GM10266 (cell line): ENCODE data around the gene CFAP119.

Experiments
- DNase-seq: peaks from one replicate; pipeline ENCODE4 v3.0.0; 2012; ENCODE audit errors: extremely low spot score
- TF ChIP-seq, protein P1 (sequence below): IDR thresholded peaks from 2 replicates; pipeline ENCODE4 v1.5.1; 2012; ENCODE audit warnings: mild to moderate bottlenecking, low read depth; ENCODE audit not compliant: control insufficient read depth, insufficient read depth; ENCODE audit errors: missing control alignments

Gene CFAP119

DNA sequence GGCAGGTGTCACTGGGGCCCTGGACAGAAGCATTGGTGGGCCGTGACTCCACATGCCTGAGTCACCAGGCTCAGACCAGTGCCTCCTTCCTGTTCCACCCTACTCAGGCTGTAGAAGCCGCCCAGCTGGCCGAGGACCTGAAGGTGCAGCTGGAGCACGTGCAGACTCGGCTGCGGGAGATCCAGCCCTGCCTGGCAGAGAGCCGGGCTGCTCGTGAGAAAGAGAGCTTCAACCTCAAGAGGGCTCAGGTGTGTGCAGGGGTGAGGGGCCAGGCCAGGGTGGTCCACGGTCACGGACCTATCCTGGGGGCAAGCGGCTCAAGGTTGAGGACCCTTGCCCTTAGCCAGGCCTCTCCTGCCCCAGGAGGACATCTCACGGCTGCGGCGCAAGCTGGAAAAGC, 9.9 kb upstream of the CFAP119 start:
- no peak for DNase-seq
- TF ChIP-seq, protein P1, sequence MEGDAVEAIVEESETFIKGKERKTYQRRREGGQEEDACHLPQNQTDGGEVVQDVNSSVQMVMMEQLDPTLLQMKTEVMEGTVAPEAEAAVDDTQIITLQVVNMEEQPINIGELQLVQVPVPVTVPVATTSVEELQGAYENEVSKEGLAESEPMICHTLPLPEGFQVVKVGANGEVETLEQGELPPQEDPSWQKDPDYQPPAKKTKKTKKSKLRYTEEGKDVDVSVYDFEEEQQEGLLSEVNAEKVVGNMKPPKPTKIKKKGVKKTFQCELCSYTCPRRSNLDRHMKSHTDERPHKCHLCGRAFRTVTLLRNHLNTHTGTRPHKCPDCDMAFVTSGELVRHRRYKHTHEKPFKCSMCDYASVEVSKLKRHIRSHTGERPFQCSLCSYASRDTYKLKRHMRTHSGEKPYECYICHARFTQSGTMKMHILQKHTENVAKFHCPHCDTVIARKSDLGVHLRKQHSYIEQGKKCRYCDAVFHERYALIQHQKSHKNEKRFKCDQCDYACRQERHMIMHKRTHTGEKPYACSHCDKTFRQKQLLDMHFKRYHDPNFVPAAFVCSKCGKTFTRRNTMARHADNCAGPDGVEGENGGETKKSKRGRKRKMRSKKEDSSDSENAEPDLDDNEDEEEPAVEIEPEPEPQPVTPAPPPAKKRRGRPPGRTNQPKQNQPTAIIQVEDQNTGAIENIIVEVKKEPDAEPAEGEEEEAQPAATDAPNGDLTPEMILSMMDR = no peak

DNA sequence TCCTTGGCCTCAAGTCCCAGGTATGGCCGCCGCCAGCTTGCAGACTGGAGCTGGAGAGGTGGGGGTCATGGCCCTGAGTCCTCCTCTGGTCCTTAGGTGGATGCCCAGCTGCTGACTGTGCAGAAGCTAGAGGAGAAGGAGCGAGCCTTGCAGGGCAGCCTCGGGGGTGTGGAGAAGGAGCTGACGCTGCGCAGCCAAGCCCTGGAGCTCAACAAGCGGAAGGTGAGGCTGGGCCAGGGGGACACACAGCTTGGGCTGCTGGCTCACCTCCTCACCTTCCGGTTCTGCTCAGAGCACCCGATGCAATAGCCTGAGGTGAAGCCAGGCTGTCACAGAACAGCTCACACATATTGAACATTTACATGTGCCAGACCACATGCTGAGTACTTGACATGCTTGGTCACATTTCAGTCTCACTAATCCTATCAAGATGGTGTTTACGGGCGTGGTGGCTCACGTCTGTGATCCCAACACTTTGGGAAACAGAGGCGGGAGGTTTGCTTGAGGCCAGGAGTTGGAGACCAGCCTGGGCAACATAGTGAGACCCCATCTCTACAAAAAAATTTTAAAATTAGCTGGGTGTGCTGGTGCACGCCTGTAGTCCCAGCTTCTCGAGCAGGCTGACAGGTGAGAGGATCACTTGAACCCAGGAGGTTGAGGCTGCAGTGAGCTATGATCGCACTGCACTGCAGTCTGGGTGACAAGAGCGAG, 7.7 kb upstream of the CFAP119 start:
- DNase-seq = no peak
- TF ChIP-seq, protein P1 = no peak

DNA sequence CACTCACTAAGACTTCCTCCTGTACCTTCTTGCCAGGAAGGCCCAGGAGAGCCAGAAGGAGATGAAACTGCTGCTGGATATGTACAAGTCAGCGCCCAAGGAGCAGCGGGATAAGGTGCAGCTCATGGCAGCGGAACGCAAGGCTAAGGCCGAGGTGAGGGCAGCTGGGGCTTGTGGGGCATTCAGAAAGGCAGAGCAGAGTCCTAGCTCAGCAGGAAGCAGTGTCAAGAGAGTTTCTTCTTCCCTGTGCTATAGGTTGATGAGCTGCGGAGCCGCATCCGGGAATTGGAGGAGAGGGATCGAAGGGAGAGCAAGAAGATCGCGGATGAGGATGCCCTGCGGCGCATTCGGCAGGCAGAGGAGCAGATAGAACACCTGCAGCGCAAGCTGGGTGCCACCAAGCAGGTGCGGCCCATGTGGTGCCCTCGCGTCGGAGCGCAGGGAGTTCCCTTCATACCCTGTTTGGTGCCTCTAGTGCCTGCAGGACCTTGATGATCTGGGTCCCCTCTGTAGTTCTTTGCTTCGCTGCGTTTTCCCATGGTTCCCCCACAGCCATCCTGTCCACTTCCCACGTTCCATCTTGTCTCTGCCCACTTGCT, 6.8 kb upstream of the CFAP119 start:
- no peak for DNase-seq
- TF ChIP-seq, protein P1 = no peak

DNA sequence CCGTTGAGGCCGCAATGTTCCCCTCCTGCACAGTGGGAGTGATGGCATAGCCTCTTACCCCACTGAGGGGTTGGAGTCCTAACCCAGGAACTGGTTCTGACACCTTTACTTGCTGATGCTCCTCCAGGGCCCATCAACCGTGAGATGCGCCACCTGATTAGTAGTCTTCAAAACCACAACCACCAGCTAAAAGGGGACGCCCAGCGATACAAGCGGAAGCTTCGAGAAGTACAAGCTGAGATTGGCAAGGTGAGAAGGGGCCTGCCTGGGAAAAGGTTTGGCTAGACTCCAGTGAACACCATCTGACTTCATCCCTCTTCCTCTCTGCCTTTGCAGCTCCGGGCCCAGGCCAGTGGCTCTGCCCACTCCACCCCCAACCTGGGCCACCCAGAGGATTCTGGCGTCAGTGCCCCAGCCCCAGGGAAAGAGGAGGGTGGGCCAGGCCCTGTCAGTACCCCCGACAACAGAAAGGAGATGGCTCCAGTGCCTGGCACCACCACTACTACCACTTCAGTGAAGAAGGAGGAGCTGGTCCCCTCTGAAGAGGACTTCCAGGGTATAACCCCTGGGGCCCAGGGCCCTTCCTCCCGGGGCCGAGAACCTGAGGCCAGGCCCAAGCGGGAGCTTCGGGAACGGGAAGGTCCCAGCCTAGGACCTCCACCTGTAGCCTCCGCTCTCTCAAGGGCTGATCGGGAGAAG, 6.1 kb upstream of the CFAP119 start:
- DNase-seq = no peak
- TF ChIP-seq, protein P1 = no peak

DNA sequence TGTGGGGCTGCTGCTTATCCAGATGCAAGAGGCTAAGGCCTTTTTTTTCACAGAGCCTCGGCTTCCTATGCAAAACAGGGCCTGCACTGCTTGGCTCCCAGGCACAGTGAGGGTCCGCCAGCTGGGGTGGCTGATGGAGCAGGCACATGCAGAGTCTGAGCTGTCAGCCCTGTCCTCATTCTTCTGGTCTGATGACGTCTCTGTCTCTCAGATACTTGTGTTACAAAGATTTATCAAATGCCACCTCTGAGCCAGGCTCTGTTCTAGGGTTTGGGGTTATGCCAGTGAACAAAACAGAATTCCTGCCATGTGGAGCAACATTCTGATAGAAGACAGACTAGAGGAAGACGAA, 5.0 kb upstream of the CFAP119 start:
- TF ChIP-seq, protein P1 = no peak
- DNase-seq = no peak

DNA sequence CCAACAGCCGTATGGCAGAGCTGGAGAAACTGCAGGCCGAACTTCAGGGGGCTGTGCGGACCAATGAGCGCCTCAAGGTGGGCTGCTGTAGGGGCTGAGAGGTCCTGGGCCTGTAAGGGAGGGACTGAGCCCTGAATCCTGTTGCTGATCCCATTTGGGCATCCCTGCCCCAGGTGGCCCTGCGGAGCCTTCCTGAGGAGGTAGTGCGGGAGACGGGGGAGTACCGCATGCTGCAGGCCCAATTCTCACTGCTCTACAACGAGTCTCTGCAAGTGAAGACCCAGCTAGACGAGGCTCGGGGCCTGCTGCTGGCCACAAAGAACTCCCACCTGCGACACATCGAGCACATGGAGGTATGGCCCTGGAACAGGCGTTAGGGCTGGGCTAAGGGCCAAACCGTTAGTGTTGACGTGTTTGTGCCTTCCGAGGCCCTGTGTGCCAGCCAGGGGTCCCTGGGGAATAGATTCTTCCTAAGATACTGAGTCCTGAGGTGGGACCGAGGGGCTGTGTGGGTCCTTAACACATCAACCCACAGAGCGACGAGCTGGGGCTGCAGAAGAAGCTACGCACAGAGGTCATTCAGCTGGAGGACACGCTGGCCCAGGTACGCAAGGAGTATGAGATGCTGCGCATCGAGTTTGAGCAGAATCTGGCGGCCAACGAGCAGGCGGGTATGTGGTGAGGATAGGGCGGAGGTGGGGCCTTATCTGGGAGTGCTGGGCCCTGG, 4.5 kb upstream of the CFAP119 start:
- DNase-seq = no peak
- TF ChIP-seq, protein P1 = no peak
